Breast epithelium (tissue), 3 donors: Measurements from ENCODE around the gene ATP6V0E2.

Source experiments
- CTCF ChIP-seq, 3 donors: fragments of 450-650 bp; IDR thresholded peaks; one replicate each; pipeline ENCODE4 v1.5.1; 2016 to 2017; ENCODE audit warnings: antibody characterized with exemption in 3 of 3, mild to moderate bottlenecking in 3 of 3, moderate library complexity in 3 of 3
- POLR2A ChIP-seq: fragments of 450-650 bp; IDR thresholded peaks from one replicate; pipeline ENCODE4 v1.6.1; 2016; ENCODE audit warnings: antibody characterized with exemption, mild to moderate bottlenecking, moderate library complexity
- POLR2AphosphoS5 ChIP-seq, 3 donors: sonication (generic); formaldehyde crosslinking; IDR thresholded peaks; one replicate each; pipeline ENCODE4 v1.6.1; 2017; ENCODE audit warnings: antibody characterized with exemption in 3 of 3

- TF ChIP-seq CTCF (IDR thresholded peaks at IDR 0.05) (no peak), POLR2A (no peak), POLR2AphosphoS5 (IDR thresholded peaks at IDR 0.05) (no peak)
Observed at GRCh38 chr7:149881328-149882247, 7.8 kb downstream of the ATP6V0E2 start.
